HepG2 (cell line): ENCODE data around the gene MUC15.

Experiments
- MLXIP ChIP-seq: sonication (generic); formaldehyde crosslinking; IDR thresholded peaks from 2 replicates; pipeline ENCODE4 v1.9.0; 2021; ENCODE audit warnings: missing genetic modification reagents, borderline replicate concordance
- NONO ChIP-seq, 2 experiments: fragments of 450-650 bp in 1 of 2; sonication (generic) in 1 of 2; formaldehyde crosslinking in 1 of 2; IDR thresholded peaks in 1 of 2; conservative IDR thresholded peaks in 1 of 2; 2 replicates each; pipeline versions ENCODE4 v1.6.1 to v1.8.0; 2017 to 2022; ENCODE audit warnings: mild to moderate bottlenecking in 1 of 2, missing genetic modification reagents in 1 of 2, moderate library complexity in 1 of 2
- PLRG1 ChIP-seq: fragments of 450-650 bp; conservative IDR thresholded peaks from 2 replicates; pipeline ENCODE4 v1.6.1; 2016
- TCF7L2 ChIP-seq: IDR thresholded peaks from 2 replicates; pipeline ENCODE4 v1.6.1; 2011; ENCODE audit warnings: mild to moderate bottlenecking, low read depth, low read length, moderate library complexity
- ZBTB20 ChIP-seq: sonication (generic); formaldehyde crosslinking; IDR thresholded peaks from 2 replicates; pipeline ENCODE4 v1.8.1; 2023; ENCODE audit warnings: missing genetic modification reagents, low read depth, mild to moderate bottlenecking, borderline replicate concordance
- ZBTB34 ChIP-seq: sonication (generic); formaldehyde crosslinking; IDR thresholded peaks from 2 replicates; pipeline ENCODE4 v1.8.0; 2022; ENCODE audit warnings: mild to moderate bottlenecking, missing genetic modification reagents
- ZHX1 ChIP-seq: sonication (generic); formaldehyde crosslinking; IDR thresholded peaks from 2 replicates; pipeline ENCODE4 v1.8.1; 2022; ENCODE audit warnings: low read depth, mild to moderate bottlenecking, missing genetic modification reagents
- ZNF383 ChIP-seq: sonication (generic); formaldehyde crosslinking; IDR thresholded peaks from 2 replicates; pipeline ENCODE4 v1.4.0; 2020; ENCODE audit warnings: missing genetic modification reagents, mild to moderate bottlenecking, borderline replicate concordance
- ZNF766 ChIP-seq: sonication (generic); formaldehyde crosslinking; IDR thresholded peaks from 2 replicates; pipeline ENCODE4 v1.5.0; 2020; ENCODE audit warnings: missing genetic modification reagents, borderline replicate concordance
- ZZZ3 ChIP-seq: sonication (generic); formaldehyde crosslinking; IDR thresholded peaks from 2 replicates; pipeline ENCODE4 v1.4.0; 2020; ENCODE audit warnings: missing genetic modification reagents, mild to moderate bottlenecking, borderline replicate concordance

GRCh38 chr11:26512196-26512595 is 59.9 kb downstream of the MUC15 start:
- TF ChIP-seq ZNF766 (no peak), TCF7L2 (no peak), ZZZ3 (no peak), ZBTB34 (CRISPR knock-in tag) (no peak), NONO (IDR thresholded peaks at IDR 0.05) (no peak), NONO (CRISPR knock-in tag; conservative IDR thresholded peaks at IDR 0.05) (no peak), ZHX1 (CRISPR knock-in tag) (no peak), ZBTB20 (CRISPR knock-in tag) (no peak), PLRG1 (no peak), MLXIP (CRISPR knock-in tag) (no peak), ZNF383 (CRISPR knock-in tag) (no peak)
